Panc1 (cell line): ENCODE results near the gene ANKLE2.

Source experiments
- POLR2AphosphoS5 ChIP-seq: IDR thresholded peaks from 2 replicates; pipeline ENCODE4 v1.6.1; 2012; ENCODE audit warnings: mild to moderate bottlenecking, low read depth, low read length, moderate library complexity
- TF ChIP-seq, protein P1 (sequence below): fragments of 450-650 bp; IDR thresholded peaks from 2 replicates; pipeline ENCODE4 v1.5.1; 2017; ENCODE audit warnings: mild to moderate bottlenecking
- TF ChIP-seq, protein P2 (sequence below), 2 experiments: IDR thresholded peaks; 2 replicates each; pipeline ENCODE4 v1.6.1; 2011 to 2012; ENCODE audit warnings: low read depth in 2 of 2, control low read depth in 1 of 2, low read length in 1 of 2, mild to moderate bottlenecking in 1 of 2, moderate library complexity in 1 of 2; ENCODE audit not compliant: insufficient read depth in 1 of 2

GRCh38 chr12:132743831-132744230 lies 17.8 kb downstream of the ANKLE2 start:
- TF ChIP-seq POLR2AphosphoS5, result no peak
- TF ChIP-seq, protein P1, sequence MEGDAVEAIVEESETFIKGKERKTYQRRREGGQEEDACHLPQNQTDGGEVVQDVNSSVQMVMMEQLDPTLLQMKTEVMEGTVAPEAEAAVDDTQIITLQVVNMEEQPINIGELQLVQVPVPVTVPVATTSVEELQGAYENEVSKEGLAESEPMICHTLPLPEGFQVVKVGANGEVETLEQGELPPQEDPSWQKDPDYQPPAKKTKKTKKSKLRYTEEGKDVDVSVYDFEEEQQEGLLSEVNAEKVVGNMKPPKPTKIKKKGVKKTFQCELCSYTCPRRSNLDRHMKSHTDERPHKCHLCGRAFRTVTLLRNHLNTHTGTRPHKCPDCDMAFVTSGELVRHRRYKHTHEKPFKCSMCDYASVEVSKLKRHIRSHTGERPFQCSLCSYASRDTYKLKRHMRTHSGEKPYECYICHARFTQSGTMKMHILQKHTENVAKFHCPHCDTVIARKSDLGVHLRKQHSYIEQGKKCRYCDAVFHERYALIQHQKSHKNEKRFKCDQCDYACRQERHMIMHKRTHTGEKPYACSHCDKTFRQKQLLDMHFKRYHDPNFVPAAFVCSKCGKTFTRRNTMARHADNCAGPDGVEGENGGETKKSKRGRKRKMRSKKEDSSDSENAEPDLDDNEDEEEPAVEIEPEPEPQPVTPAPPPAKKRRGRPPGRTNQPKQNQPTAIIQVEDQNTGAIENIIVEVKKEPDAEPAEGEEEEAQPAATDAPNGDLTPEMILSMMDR, result no peak
- TF ChIP-seq, protein P2, sequence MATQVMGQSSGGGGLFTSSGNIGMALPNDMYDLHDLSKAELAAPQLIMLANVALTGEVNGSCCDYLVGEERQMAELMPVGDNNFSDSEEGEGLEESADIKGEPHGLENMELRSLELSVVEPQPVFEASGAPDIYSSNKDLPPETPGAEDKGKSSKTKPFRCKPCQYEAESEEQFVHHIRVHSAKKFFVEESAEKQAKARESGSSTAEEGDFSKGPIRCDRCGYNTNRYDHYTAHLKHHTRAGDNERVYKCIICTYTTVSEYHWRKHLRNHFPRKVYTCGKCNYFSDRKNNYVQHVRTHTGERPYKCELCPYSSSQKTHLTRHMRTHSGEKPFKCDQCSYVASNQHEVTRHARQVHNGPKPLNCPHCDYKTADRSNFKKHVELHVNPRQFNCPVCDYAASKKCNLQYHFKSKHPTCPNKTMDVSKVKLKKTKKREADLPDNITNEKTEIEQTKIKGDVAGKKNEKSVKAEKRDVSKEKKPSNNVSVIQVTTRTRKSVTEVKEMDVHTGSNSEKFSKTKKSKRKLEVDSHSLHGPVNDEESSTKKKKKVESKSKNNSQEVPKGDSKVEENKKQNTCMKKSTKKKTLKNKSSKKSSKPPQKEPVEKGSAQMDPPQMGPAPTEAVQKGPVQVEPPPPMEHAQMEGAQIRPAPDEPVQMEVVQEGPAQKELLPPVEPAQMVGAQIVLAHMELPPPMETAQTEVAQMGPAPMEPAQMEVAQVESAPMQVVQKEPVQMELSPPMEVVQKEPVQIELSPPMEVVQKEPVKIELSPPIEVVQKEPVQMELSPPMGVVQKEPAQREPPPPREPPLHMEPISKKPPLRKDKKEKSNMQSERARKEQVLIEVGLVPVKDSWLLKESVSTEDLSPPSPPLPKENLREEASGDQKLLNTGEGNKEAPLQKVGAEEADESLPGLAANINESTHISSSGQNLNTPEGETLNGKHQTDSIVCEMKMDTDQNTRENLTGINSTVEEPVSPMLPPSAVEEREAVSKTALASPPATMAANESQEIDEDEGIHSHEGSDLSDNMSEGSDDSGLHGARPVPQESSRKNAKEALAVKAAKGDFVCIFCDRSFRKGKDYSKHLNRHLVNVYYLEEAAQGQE (IDR thresholded peaks at IDR 0.05; ENCODE audit: insufficient read depth in 1 of 2, low read depth in 2 of 2, low read length in 1 of 2), result no peak
